LNCaP clone FGC (cell line): Measurements from ENCODE around the gene MEPCE.

ENCODE experiments used
- DNase-seq: peaks from one replicate; pipeline ENCODE4 v3.0.0-alpha.2; 2011; ENCODE audit warnings: low read depth
- H3K4me3 ChIP-seq: 2 replicates; pipeline ENCODE4 v1.5.1; 2011; ENCODE audit warnings: mild to moderate bottlenecking, low read depth, low read length, control low read depth
- CTCF ChIP-seq: IDR thresholded peaks from 2 replicates; pipeline ENCODE4 v1.5.1; 2012; ENCODE audit warnings: mild to moderate bottlenecking; ENCODE audit not compliant: control insufficient read depth, insufficient read depth; ENCODE audit errors: extremely low read depth

The MEPCE gene

GRCh38 chr7:100457033-100457432 lies 27.4 kb downstream of the MEPCE start:
- no peak overlapping the region for H3K4me3 ChIP-seq
- TF ChIP-seq CTCF: no peak
- DNase-seq: no peak

GRCh38 chr7:100464210-100464660 lies 34.6 kb downstream of the MEPCE start, which contains the start of gene SPACDR:
SPACDR (minus strand) TSS chr7:100464260; CDS start chr7:100464025, 235 bp downstream.
- no peak for TF ChIP-seq CTCF
- no peak within 1 kb of the TSS for H3K4me3 ChIP-seq
- DNase-seq: no peak

GRCh38 chr7:100464791-100465190 lies 35.2 kb downstream of the MEPCE start:
- no peak for DNase-seq
- TF ChIP-seq CTCF: no peak
- H3K4me3 ChIP-seq: no peak overlapping the region

GRCh38 chr7:100465299-100465698 lies 35.7 kb downstream of the MEPCE start:
- no peak for TF ChIP-seq CTCF
- no peak for DNase-seq
- no peak overlapping the region for H3K4me3 ChIP-seq

- no peak overlapping the region for H3K4me3 ChIP-seq
- peak; percentile 52 for TF ChIP-seq CTCF
- no peak for DNase-seq
Observed at GRCh38 chr7:100465702-100466311, 36.2 kb downstream of the MEPCE start.

GRCh38 chr7:100466653-100467605 lies 37.3 kb downstream of the MEPCE start:
- DNase-seq: no peak
- TF ChIP-seq CTCF: no peak
- no peak overlapping the region for H3K4me3 ChIP-seq
